ENCODE measurements around the gene KLF15. TPM values are rescaled to one million over a fixed set of nuclear protein-coding genes. Genes with fewer than 3 reads are reported as not detected.

KLF15 gene
- total and polyA plus RNA-seq, 8 donors, result 5.4 to 14.8 (median 9.7) TPM

DNA sequence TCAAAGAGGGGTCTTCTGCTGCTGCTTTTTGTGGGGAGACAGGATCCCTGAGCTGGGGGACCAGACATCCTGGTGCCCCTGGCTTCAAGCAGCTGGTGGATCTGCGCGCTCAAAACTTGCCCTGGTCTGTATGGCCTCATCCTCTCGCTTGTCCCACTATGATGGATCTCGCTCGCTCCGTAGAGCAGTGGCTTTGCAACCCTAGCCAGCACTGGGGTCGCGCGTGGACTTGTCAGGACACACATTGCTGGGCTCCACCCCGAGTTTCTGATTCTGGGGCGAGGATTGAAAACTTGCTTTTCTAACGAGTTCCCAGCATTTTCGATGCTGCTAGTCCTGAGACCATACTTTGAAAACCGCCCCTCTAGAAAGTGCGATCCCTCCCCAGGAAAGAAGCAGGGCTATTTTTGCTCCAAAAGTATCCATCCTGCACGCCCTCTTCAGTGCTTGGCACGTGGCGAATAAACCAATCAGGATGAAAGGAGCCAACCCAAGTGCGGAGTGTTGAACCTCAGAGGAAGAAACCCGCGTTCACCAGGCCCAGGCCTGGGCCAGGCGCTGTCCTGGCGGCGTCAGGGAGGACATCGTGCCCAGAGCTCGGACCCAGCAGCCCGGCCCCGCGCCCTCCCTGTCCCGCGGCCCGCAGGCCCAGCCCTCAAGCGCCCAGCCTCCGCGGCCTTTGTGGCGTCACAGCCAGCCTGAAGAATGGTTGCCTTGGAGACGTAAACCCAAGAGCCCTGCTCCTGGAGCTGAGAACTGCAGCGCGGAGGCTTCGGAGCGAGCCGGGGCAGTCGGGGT lies 37.2 kb upstream of the KLF15 start, which contains the start of gene CFAP100:
Gene CFAP100 (plus strand): TSS at position 731 of the 798 bp plus-strand sequence. CDS start 1,092 bp downstream, outside the sequence.
- Histone ChIP-seq H3K27ac (no peak within 1 kb of the TSS), H3K4me3 (peak within 1 kb of the TSS in 1 of 2 donors; percentile 11), H3K9me3 (peaks cover 0 to 3% of the 10 kb centered on the region in 2 donors), H3K4me1 (peaks cover 0 to 13% of the 10 kb centered on the region in 2 donors), H3K36me3 (no peaks in the 10 kb centered on the region), H3K27me3 (peaks cover 10 to 60% of the 10 kb centered on the region in 2 donors)
- peak; percentile 62 to 85 (median 75) for DNase-seq
- TF ChIP-seq CTCF (IDR thresholded peaks at IDR 0.05), result no peak
- ATAC-seq, result peak; percentile 90
- intact Hi-C loops (cut with DNase I), result loop anchor here in 1 of 2 donors (5.0 kb wide), 2 partner anchors 137 to 262 kb away; no protein-coding TSS in a partner anchor

GRCh38 chr3:126393563-126393962 lies 36.4 kb upstream of the KLF15 start:
- TF ChIP-seq CTCF (IDR thresholded peaks at IDR 0.05), result no peak

GRCh38 chr3:126392246-126392645 lies 35.0 kb upstream of the KLF15 start:
- Histone ChIP-seq H3K9me3 (no peaks in the 10 kb centered on the region), H3K4me3 (no peak overlapping the region), H3K27me3 (peaks cover 10 to 66% of the 10 kb centered on the region in 2 donors), H3K27ac (no peak overlapping the region), H3K4me1 (peaks cover 6 to 21% of the 10 kb centered on the region in 2 donors), H3K36me3 (no peaks in the 10 kb centered on the region)
- no peak for DNase-seq
- intact Hi-C loops (cut with DNase I), result loop anchor here in 1 of 2 donors (5.0 kb wide), 2 partner anchors 135 to 260 kb away; no protein-coding TSS in a partner anchor
- no peak for TF ChIP-seq CTCF (IDR thresholded peaks at IDR 0.05)
- ATAC-seq, result no peak

More at GRCh38 chr3:126393563-126393962, 36.4 kb upstream of the KLF15 start:
- Histone ChIP-seq H3K27me3 (peaks cover 10 to 66% of the 10 kb centered on the region in 2 donors), H3K4me1 (peaks cover 6 to 21% of the 10 kb centered on the region in 2 donors), H3K9me3 (no peaks in the 10 kb centered on the region), H3K36me3 (no peaks in the 10 kb centered on the region), H3K4me3 (no peak overlapping the region), H3K27ac (no peak overlapping the region)
- intact Hi-C loops (cut with DNase I), result loop anchor here in 1 of 2 donors (5.0 kb wide), 2 partner anchors 136 to 261 kb away; no protein-coding TSS in a partner anchor
- ATAC-seq, result no peak
- peak in 1 of 4 donors; percentile 5 for DNase-seq

DNA sequence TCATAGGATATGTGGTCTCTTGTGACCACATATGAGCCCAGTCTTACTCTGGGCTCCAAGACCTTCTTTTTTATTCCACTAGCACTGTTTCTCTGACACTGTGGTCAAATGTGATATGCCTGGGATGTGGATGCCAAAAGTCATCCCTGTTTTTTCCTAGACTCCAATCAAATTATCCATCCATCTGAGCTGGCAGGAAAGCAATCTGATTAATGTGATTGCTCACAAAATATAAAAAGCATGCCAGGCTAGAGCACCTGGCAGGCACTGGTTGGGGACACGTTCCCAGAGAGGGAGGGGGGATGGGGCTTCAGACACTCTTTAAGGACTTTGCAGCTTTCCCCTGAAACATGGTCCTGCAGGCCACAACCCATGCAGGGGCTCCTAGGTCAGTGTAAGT lies 34.4 kb upstream of the KLF15 start:
- Histone ChIP-seq H3K27me3 (peaks cover 10 to 66% of the 10 kb centered on the region in 2 donors), H3K36me3 (no peaks in the 10 kb centered on the region), H3K9me3 (no peaks in the 10 kb centered on the region), H3K4me1 (peaks cover 6 to 21% of the 10 kb centered on the region in 2 donors), H3K4me3 (no peak overlapping the region), H3K27ac (no peak overlapping the region)
- intact Hi-C loops (cut with DNase I), result loop anchor here in 1 of 2 donors (5.0 kb wide), 2 partner anchors 134 to 259 kb away; no protein-coding TSS in a partner anchor
- peak in 1 of 4 donors; percentile 7 for DNase-seq
- no peak for TF ChIP-seq CTCF (IDR thresholded peaks at IDR 0.05)
- no peak for ATAC-seq

- Histone ChIP-seq H3K27me3 (peaks cover 10 to 59% of the 10 kb centered on the region in 2 donors), H3K36me3 (no peaks in the 10 kb centered on the region), H3K9me3 (no peaks in the 10 kb centered on the region), H3K4me1 (peaks cover 6 to 21% of the 10 kb centered on the region in 2 donors), H3K27ac (no peak overlapping the region), H3K4me3 (no peak overlapping the region)
- no peak for TF ChIP-seq CTCF (IDR thresholded peaks at IDR 0.05)
- intact Hi-C loops (cut with DNase I), result loop anchor here in 1 of 2 donors (5.0 kb wide), 2 partner anchors 133 to 258 kb away; no protein-coding TSS in a partner anchor
- ATAC-seq, result no peak
- peak in 1 of 4 donors; percentile 19 for DNase-seq
These were observed 33.5 kb upstream of the KLF15 start for GRCh38 chr3:126390751-126391150.
